Liver (tissue), 3 donors: Measurements from ENCODE around the gene FARSB.

Experiments used
- EGR1 ChIP-seq, 2 donors: IDR thresholded peaks; 2 replicates each; pipeline ENCODE4 v1.6.1; 2016 to 2018; ENCODE audit warnings: antibody characterized with exemption in 2 of 2, low read depth in 2 of 2
- RXRA ChIP-seq, 2 donors: IDR thresholded peaks; 2 replicates each; pipeline ENCODE4 v1.6.1; 2017 to 2018; ENCODE audit warnings: antibody characterized with exemption in 2 of 2, mild to moderate bottlenecking in 1 of 2
- SP1 ChIP-seq: IDR thresholded peaks from 2 replicates; pipeline ENCODE4 v1.6.1; 2018; ENCODE audit warnings: antibody characterized with exemption, mild to moderate bottlenecking
- TAF1 ChIP-seq: conservative IDR thresholded peaks from 2 replicates; pipeline ENCODE4 v1.6.1; 2016; ENCODE audit warnings: antibody characterized with exemption, mild to moderate bottlenecking
- YY1 ChIP-seq: IDR thresholded peaks from 2 replicates; pipeline ENCODE4 v1.6.1; 2016; ENCODE audit warnings: antibody characterized with exemption, mild to moderate bottlenecking
- TF ChIP-seq, protein P1 (sequence below): fragments of 150-350 bp; IDR thresholded peaks from 2 replicates; pipeline ENCODE4 v1.5.1; 2017; ENCODE audit warnings: improper control_type of control experiment, low read depth, low read length; ENCODE audit not compliant: missing input control
- TF ChIP-seq, protein P2 (sequence below): IDR thresholded peaks from 2 replicates; pipeline ENCODE4 v1.6.1; 2016; ENCODE audit warnings: antibody characterized with exemption
- donor health status: healthy.
- donor health status: healthy.

GRCh38 chr2:222595581-222595980, 60.3 kb downstream of the FARSB start:
- TF ChIP-seq, protein P1, sequence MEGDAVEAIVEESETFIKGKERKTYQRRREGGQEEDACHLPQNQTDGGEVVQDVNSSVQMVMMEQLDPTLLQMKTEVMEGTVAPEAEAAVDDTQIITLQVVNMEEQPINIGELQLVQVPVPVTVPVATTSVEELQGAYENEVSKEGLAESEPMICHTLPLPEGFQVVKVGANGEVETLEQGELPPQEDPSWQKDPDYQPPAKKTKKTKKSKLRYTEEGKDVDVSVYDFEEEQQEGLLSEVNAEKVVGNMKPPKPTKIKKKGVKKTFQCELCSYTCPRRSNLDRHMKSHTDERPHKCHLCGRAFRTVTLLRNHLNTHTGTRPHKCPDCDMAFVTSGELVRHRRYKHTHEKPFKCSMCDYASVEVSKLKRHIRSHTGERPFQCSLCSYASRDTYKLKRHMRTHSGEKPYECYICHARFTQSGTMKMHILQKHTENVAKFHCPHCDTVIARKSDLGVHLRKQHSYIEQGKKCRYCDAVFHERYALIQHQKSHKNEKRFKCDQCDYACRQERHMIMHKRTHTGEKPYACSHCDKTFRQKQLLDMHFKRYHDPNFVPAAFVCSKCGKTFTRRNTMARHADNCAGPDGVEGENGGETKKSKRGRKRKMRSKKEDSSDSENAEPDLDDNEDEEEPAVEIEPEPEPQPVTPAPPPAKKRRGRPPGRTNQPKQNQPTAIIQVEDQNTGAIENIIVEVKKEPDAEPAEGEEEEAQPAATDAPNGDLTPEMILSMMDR = no peak
- TF ChIP-seq SP1 = no peak
- no peak for TF ChIP-seq EGR1 (IDR thresholded peaks at IDR 0.05; ENCODE audit: low read depth in 2 of 2)
- TF ChIP-seq YY1 = no peak
- TF ChIP-seq RXRA (IDR thresholded peaks at IDR 0.05) = no peak
- no peak for TF ChIP-seq TAF1
- TF ChIP-seq, protein P2, sequence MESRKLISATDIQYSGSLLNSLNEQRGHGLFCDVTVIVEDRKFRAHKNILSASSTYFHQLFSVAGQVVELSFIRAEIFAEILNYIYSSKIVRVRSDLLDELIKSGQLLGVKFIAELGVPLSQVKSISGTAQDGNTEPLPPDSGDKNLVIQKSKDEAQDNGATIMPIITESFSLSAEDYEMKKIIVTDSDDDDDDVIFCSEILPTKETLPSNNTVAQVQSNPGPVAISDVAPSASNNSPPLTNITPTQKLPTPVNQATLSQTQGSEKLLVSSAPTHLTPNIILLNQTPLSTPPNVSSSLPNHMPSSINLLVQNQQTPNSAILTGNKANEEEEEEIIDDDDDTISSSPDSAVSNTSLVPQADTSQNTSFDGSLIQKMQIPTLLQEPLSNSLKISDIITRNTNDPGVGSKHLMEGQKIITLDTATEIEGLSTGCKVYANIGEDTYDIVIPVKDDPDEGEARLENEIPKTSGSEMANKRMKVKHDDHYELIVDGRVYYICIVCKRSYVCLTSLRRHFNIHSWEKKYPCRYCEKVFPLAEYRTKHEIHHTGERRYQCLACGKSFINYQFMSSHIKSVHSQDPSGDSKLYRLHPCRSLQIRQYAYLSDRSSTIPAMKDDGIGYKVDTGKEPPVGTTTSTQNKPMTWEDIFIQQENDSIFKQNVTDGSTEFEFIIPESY = no peak
